H9 (cell line): ENCODE results near the gene GOT2. TPM values are rescaled to one million over a fixed set of nuclear protein-coding genes. Genes with fewer than 3 reads are reported as not detected.

ENCODE experiments used
- DNase-seq: peaks from one replicate; pipeline ENCODE4 v3.0.0-alpha.2; 2017
- H2AFZ ChIP-seq: one replicate; pipeline ENCODE4 v1.6.1; 2013; ENCODE audit warnings: mild to moderate bottlenecking, low read length, control low read depth, moderate library complexity
- H2AK5ac ChIP-seq: 2 replicates; pipeline ENCODE4 v1.6.1; 2013; ENCODE audit warnings: low read length, control low read depth, mixed read lengths; ENCODE audit not compliant: insufficient read length
- H2BK120ac ChIP-seq: one replicate; pipeline ENCODE4 v1.6.1; 2013; ENCODE audit warnings: low read depth, mild to moderate bottlenecking, low read length, control low read depth, inconsistent platforms; ENCODE audit not compliant: poor library complexity, severe bottlenecking
- H2BK12ac ChIP-seq: 2 replicates; pipeline ENCODE4 v1.6.1; 2013; ENCODE audit warnings: low read length, control low read depth, mixed read lengths, low read depth; ENCODE audit not compliant: insufficient read length
- H2BK15ac ChIP-seq: 2 replicates; pipeline ENCODE4 v1.6.1; 2013; ENCODE audit warnings: low read depth, low read length, control low read depth
- H2BK20ac ChIP-seq: one replicate; pipeline ENCODE4 v1.6.1; 2013; ENCODE audit warnings: low read depth, mild to moderate bottlenecking, low read length, control low read depth, inconsistent platforms; ENCODE audit not compliant: poor library complexity, severe bottlenecking
- H2BK5ac ChIP-seq: 2 replicates; pipeline ENCODE4 v1.6.1; 2013; ENCODE audit warnings: low read length, control low read depth, mixed read lengths; ENCODE audit not compliant: insufficient read length
- H3K14ac ChIP-seq: 2 replicates; pipeline ENCODE4 v1.6.1; 2013; ENCODE audit warnings: low read length, control low read depth; ENCODE audit not compliant: insufficient read depth
- H3K18ac ChIP-seq: 2 replicates; pipeline ENCODE4 v1.6.1; 2013; ENCODE audit warnings: low read depth, mild to moderate bottlenecking, mixed read lengths, low read length, control low read depth; ENCODE audit not compliant: insufficient read length
- H3K23ac ChIP-seq: 2 replicates; pipeline ENCODE4 v1.6.1; 2013; ENCODE audit warnings: low read length, control low read depth, mixed read lengths, low read depth; ENCODE audit not compliant: insufficient read length
- H3K23me2 ChIP-seq: 2 replicates; pipeline ENCODE4 v1.6.1; 2013; ENCODE audit warnings: low read depth, mild to moderate bottlenecking, mixed read lengths, low read length, control low read depth; ENCODE audit not compliant: insufficient read length, poor library complexity, severe bottlenecking
- H3K27ac ChIP-seq: 2 replicates; pipeline ENCODE4 v1.5.1; 2013; ENCODE audit warnings: low read length, control low read depth, mixed read lengths, low read depth; ENCODE audit not compliant: insufficient read length
- H3K27me3 ChIP-seq: 2 replicates; pipeline ENCODE4 v1.6.1; 2013; ENCODE audit warnings: low read length, control low read depth, inconsistent platforms; ENCODE audit not compliant: insufficient read depth
- H3K4ac ChIP-seq: 2 replicates; pipeline ENCODE4 v1.6.1; 2013; ENCODE audit warnings: low read depth, mild to moderate bottlenecking, control low read depth, inconsistent platforms, low read length, moderate library complexity
- H3K4me1 ChIP-seq: 2 replicates; pipeline ENCODE4 v1.6.1; 2013; ENCODE audit warnings: low read length, control low read depth, inconsistent platforms; ENCODE audit not compliant: insufficient read depth
- H3K4me2 ChIP-seq: 2 replicates; pipeline ENCODE4 v1.6.1; 2013; ENCODE audit warnings: low read length, control low read depth, mixed read lengths; ENCODE audit not compliant: insufficient read length, insufficient read depth
- H3K56ac ChIP-seq: 2 replicates; pipeline ENCODE4 v1.6.1; 2013; ENCODE audit warnings: low read depth, mild to moderate bottlenecking, mixed read lengths, low read length, control low read depth; ENCODE audit not compliant: insufficient read length
- H3K79me1 ChIP-seq: 2 replicates; pipeline ENCODE4 v1.6.1; 2013; ENCODE audit warnings: low read depth, mild to moderate bottlenecking, moderate library complexity, low read length, control low read depth, inconsistent platforms; ENCODE audit not compliant: insufficient read depth, poor library complexity, severe bottlenecking
- H3K79me2 ChIP-seq: 2 replicates; pipeline ENCODE4 v1.6.1; 2013; ENCODE audit warnings: low read length, control low read depth, inconsistent platforms; ENCODE audit not compliant: insufficient read depth
- H3K9ac ChIP-seq: 2 replicates; pipeline ENCODE4 v1.6.1; 2013; ENCODE audit warnings: low read length, control low read depth, mixed read lengths; ENCODE audit not compliant: insufficient read length; ENCODE audit errors: extremely low read depth
- H3K9me3 ChIP-seq: one replicate; pipeline ENCODE4 v1.6.1; 2013; ENCODE audit warnings: low read depth, low read length, inconsistent platforms; ENCODE audit not compliant: control insufficient read depth
- H3T11ph ChIP-seq: one replicate; pipeline ENCODE4 v1.6.1; 2013; ENCODE audit warnings: mild to moderate bottlenecking, low read length, control low read depth, inconsistent platforms
- H4K20me1 ChIP-seq: one replicate; pipeline ENCODE4 v1.6.1; 2013; ENCODE audit not compliant: control insufficient read depth, insufficient read length, insufficient read depth
- H4K5ac ChIP-seq: 2 replicates; pipeline ENCODE4 v1.6.1; 2013; ENCODE audit warnings: low read depth, mild to moderate bottlenecking, mixed read lengths, low read length, control low read depth; ENCODE audit not compliant: insufficient read length
- H4K8ac ChIP-seq: replicated peaks from 2 replicates; pipeline ENCODE4 v1.6.1; 2013; ENCODE audit warnings: low read length, control low read depth, mixed read lengths, low read depth; ENCODE audit not compliant: insufficient read length
- H4K91ac ChIP-seq: 2 replicates; pipeline ENCODE4 v1.6.1; 2013; ENCODE audit warnings: low read depth, mild to moderate bottlenecking, moderate library complexity, mixed read lengths, low read length, control low read depth; ENCODE audit not compliant: insufficient read length
- H3K27ac Mint-ChIP-seq, 3 experiments: 2 replicates in 2 of 3; 3 replicates in 1 of 3; pipeline ENCODE4 v1.8.0; 2020 to 2021; ENCODE audit warnings: mixed read lengths in 3 of 3, mild to moderate bottlenecking in 1 of 3, moderate library complexity in 1 of 3
- H3K27me3 Mint-ChIP-seq: 2 replicates; pipeline ENCODE4 v1.8.0; 2021; ENCODE audit warnings: low read depth, mild to moderate bottlenecking, moderate library complexity, mixed read lengths
- H3K36me3 Mint-ChIP-seq, 3 experiments: 2 replicates in 2 of 3; 3 replicates in 1 of 3; pipeline ENCODE4 v1.8.0; 2020 to 2021; ENCODE audit warnings: low read depth in 3 of 3, mixed read lengths in 3 of 3; ENCODE audit not compliant: insufficient read depth in 1 of 3
- H3K4me1 Mint-ChIP-seq, 2 experiments: 2 replicates each; pipeline ENCODE4 v1.8.0; 2020; ENCODE audit warnings: mixed read lengths in 2 of 2
- H3K4me3 Mint-ChIP-seq, 2 experiments: 2 replicates in 1 of 2; 3 replicates in 1 of 2; pipeline ENCODE4 v1.8.0; 2020 to 2021; ENCODE audit warnings: mild to moderate bottlenecking in 2 of 2, mixed read lengths in 2 of 2, moderate library complexity in 1 of 2
- H3K9me3 Mint-ChIP-seq, 2 experiments: 2 replicates in 1 of 2; 3 replicates in 1 of 2; pipeline ENCODE4 v1.8.0; 2020; ENCODE audit warnings: mild to moderate bottlenecking in 2 of 2, mixed read lengths in 2 of 2, moderate library complexity in 1 of 2
- CTCF ChIP-seq: fragments of 200-600 bp; sonication (generic); conservative IDR thresholded peaks from 3 replicates; pipeline ENCODE4 v1.8.0; 2021; ENCODE audit warnings: antibody characterized with exemption, mild to moderate bottlenecking
- WGBS: extraction: QIAGEN DNeasy Blood & Tissue Kit; methylation state at CpG from one replicate; pipeline ENCODE4 v1.1.7; 2013; ENCODE audit warnings: missing lambda C conversion rate, low lambda C conversion rate, mixed read lengths; ENCODE audit not compliant: insufficient read length; ENCODE audit errors: extremely low coverage; 5-methylcytosine and 5-hydroxymethylcytosine counted together
- total RNA-seq: library from RNA; stranded (reverse); gene quantifications from 2 replicates; pipeline ENCODE4 v1.2.1, GENCODE V29; 2021

The GOT2 gene
- total RNA-seq, 1 experiment from 2014 or later = 148 TPM

GRCh38 chr16:58723109-58723508 lies 11.0 kb downstream of the GOT2 start:
- H2BK15ac ChIP-seq = no peak overlapping the region
- no peak overlapping the region for H4K8ac ChIP-seq
- H3K9me3 Mint-ChIP-seq = no peaks in the 10 kb centered on the region
- H3K4me1 Mint-ChIP-seq = no peaks in the 10 kb centered on the region
- H3K27ac Mint-ChIP-seq = no peak overlapping the region
- no peak overlapping the region for H3K14ac ChIP-seq
- no peak overlapping the region for H3K56ac ChIP-seq
- H2BK120ac ChIP-seq = no peak overlapping the region
- H3T11ph ChIP-seq = no peak overlapping the region
- H2AFZ ChIP-seq = no peak overlapping the region
- H3K4ac ChIP-seq = no peak overlapping the region
- no peak overlapping the region for H3K4me3 Mint-ChIP-seq
- no peaks in the 10 kb centered on the region for H3K27me3 Mint-ChIP-seq
- H3K79me1 ChIP-seq = no peaks in the 10 kb centered on the region
- WGBS = no CpG with 5 or more reads among the region's 3 CpGs
- H2BK12ac ChIP-seq = no peak overlapping the region
- H3K36me3 Mint-ChIP-seq = peaks cover 23 to 50% (median 38%) of the 10 kb centered on the region in 3 experiments; a peak in 6 of 7 replicates
- no peak overlapping the region for H3K18ac ChIP-seq
- no peaks in the 10 kb centered on the region; the same call in 1 of the 2 replicates for H3K79me2 ChIP-seq
- H3K27me3 ChIP-seq = no peaks in the 10 kb centered on the region
- no peaks in the 10 kb centered on the region for H3K4me1 ChIP-seq
- no peak overlapping the region for H3K23ac ChIP-seq
- no peak overlapping the region for H3K27ac ChIP-seq
- H3K4me2 ChIP-seq = no peak overlapping the region
- H2BK5ac ChIP-seq = no peak overlapping the region
- no peak overlapping the region for H4K5ac ChIP-seq
- H3K9ac ChIP-seq = no peak overlapping the region
- H4K20me1 ChIP-seq = no peaks in the 10 kb centered on the region
- TF ChIP-seq CTCF = no peak
- no peak overlapping the region for H4K91ac ChIP-seq
- no peak overlapping the region for H2AK5ac ChIP-seq
- H3K9me3 ChIP-seq = no peaks in the 10 kb centered on the region
- no peaks in the 10 kb centered on the region for H3K23me2 ChIP-seq
- H2BK20ac ChIP-seq = no peak overlapping the region
- DNase-seq = no peak
